Endothelial cell of umbilical vein (primary cell): ENCODE measurements around the gene HOXA10. TPM values are rescaled to one million over a fixed set of nuclear protein-coding genes. Genes with fewer than 3 reads are reported as not detected.

ENCODE experiments used
- BruUV-seq: library from RNA; stranded (reverse); fragments of 400-500 nt; replicated peaks from 2 replicates; lab custom pipeline; 2021; lab: Mats Ljungman, UMichigan
- CTCF ChIA-PET: fragments of 300-600, 350-600 bp; sonication (Branson Sonifier 250); formaldehyde crosslinking; loops from one replicate; lab custom pipeline; 2021; ENCODE audit warnings: antibody characterized with exemption, inconsistent platforms; lab: Charles Lee
- POLR2A ChIA-PET: fragments of 300-600, 350-600 bp; sonication (Branson Sonifier 250); formaldehyde crosslinking; loops from one replicate; lab custom pipeline; 2021; ENCODE audit warnings: antibody characterized with exemption, inconsistent platforms; lab: Charles Lee
- DNase-seq: peaks from one replicate; pipeline ENCODE4 v3.0.0-alpha.2; 2011; ENCODE audit warnings: low read depth, low spot score
- FAIRE-seq: peaks from 2 replicates; lab custom pipeline; 2011; peaks lifted over from hg19 to GRCh38; lab: Jason Lieb, UNC
- H2AFZ ChIP-seq: 2 replicates; pipeline ENCODE4 v1.6.0; 2012; ENCODE audit warnings: low read depth, low read length, control low read depth, inconsistent platforms
- H3K27ac ChIP-seq: 2 replicates; pipeline ENCODE4 v1.5.1; 2011; ENCODE audit warnings: low read depth, mild to moderate bottlenecking, control low read depth, low read length, moderate library complexity; ENCODE audit not compliant: insufficient read depth
- H3K27me3 ChIP-seq, 2 experiments: 2 replicates each; pipeline versions ENCODE4 v1.6.0 to v1.6.1; 2011; ENCODE audit warnings: low read length in 2 of 2, mixed read lengths in 1 of 2; ENCODE audit not compliant: control insufficient read depth in 2 of 2, insufficient read depth in 2 of 2
- H3K36me3 ChIP-seq, 2 experiments: 2 replicates in 1 of 2; 3 replicates in 1 of 2; pipeline ENCODE4 v1.5.1; 2011; ENCODE audit warnings: low read length in 2 of 2, mild to moderate bottlenecking in 1 of 2, moderate library complexity in 1 of 2; ENCODE audit not compliant: control insufficient read depth in 2 of 2, insufficient read depth in 2 of 2; ENCODE audit errors: extremely low read depth in 1 of 2
- H3K4me1 ChIP-seq: 3 replicates; pipeline ENCODE4 v1.5.1; 2011; ENCODE audit warnings: mild to moderate bottlenecking, low read length; ENCODE audit not compliant: control insufficient read depth, insufficient read depth; ENCODE audit errors: extremely low read depth
- H3K4me2 ChIP-seq: 2 replicates; pipeline ENCODE4 v1.6.1; 2011; ENCODE audit warnings: low read length, control low read depth, mixed read lengths; ENCODE audit not compliant: insufficient read depth
- H3K4me3 ChIP-seq, 3 experiments: fragments of 200-600 bp in 1 of 3; sonication (generic), shearing (Covaris generic) in 1 of 3; replicated peaks in 1 of 3; 2 replicates each; pipeline ENCODE4 v1.5.1; 2011 to 2016; ENCODE audit warnings: control low read depth in 3 of 3, low read length in 3 of 3, mild to moderate bottlenecking in 2 of 3, inconsistent platforms in 1 of 3, low read depth in 1 of 3, moderate library complexity in 1 of 3; ENCODE audit not compliant: insufficient read depth in 1 of 3
- H3K79me2 ChIP-seq: 2 replicates; pipeline ENCODE4 v1.6.0; 2012; ENCODE audit warnings: low read length, inconsistent platforms; ENCODE audit not compliant: control insufficient read depth, insufficient read depth
- H3K9ac ChIP-seq: replicated peaks from 2 replicates; pipeline ENCODE3; 2011; ENCODE audit warnings: low read length, control low read depth; ENCODE audit not compliant: insufficient read depth; ENCODE audit errors: extremely low read depth
- H3K9me1 ChIP-seq: replicated peaks from 3 replicates; pipeline ENCODE4 v1.6.0; 2011; ENCODE audit warnings: mild to moderate bottlenecking, low read length; ENCODE audit not compliant: control insufficient read depth, insufficient read depth; ENCODE audit errors: extremely low read depth
- H3K9me3 ChIP-seq: replicated peaks from 2 replicates; pipeline ENCODE4 v1.5.1; 2012; ENCODE audit warnings: low read length, inconsistent platforms; ENCODE audit not compliant: control insufficient read depth, insufficient read depth
- H4K20me1 ChIP-seq: replicated peaks from 2 replicates; pipeline ENCODE3; 2011; ENCODE audit warnings: mild to moderate bottlenecking, low read length; ENCODE audit not compliant: control insufficient read depth, insufficient read depth; ENCODE audit errors: extremely low read depth
- EZH2 ChIP-seq: IDR thresholded peaks from 2 replicates; pipeline ENCODE4 v1.6.1; 2012; ENCODE audit warnings: borderline replicate concordance, low read depth, mild to moderate bottlenecking, moderate library complexity, low read length, inconsistent platforms; ENCODE audit not compliant: severe bottlenecking
- FOS ChIP-seq: IDR thresholded peaks from 2 replicates; pipeline ENCODE4 v1.6.1; 2011; ENCODE audit warnings: mild to moderate bottlenecking, low read length, moderate library complexity, borderline replicate concordance; ENCODE audit not compliant: insufficient read depth
- GATA2 ChIP-seq: IDR thresholded peaks from 2 replicates; pipeline ENCODE4 v1.7.0; 2011; ENCODE audit warnings: low read depth, mild to moderate bottlenecking, moderate library complexity, mixed read lengths, low read length; ENCODE audit not compliant: insufficient read length, insufficient read depth
- JUN ChIP-seq: IDR thresholded peaks from 2 replicates; pipeline ENCODE4 v1.6.1; 2011; ENCODE audit warnings: borderline replicate concordance, low read depth; ENCODE audit not compliant: insufficient read length, insufficient read depth
- MYC ChIP-seq: IDR thresholded peaks from one replicate; pipeline ENCODE4 v1.6.1; 2011; ENCODE audit warnings: mild to moderate bottlenecking, low read depth, low read length
- POLR2A ChIP-seq: IDR thresholded peaks from 2 replicates; pipeline ENCODE4 v1.6.1; 2012; ENCODE audit warnings: low read depth, mild to moderate bottlenecking, control low read depth, low read length
- POLR2AphosphoS5 ChIP-seq: IDR thresholded peaks from 2 replicates; pipeline ENCODE4 v1.6.1; 2012; ENCODE audit warnings: low read depth, mild to moderate bottlenecking, control low read depth, low read length, moderate library complexity; ENCODE audit not compliant: insufficient read depth
- dilution Hi-C: fragments of 300-500 bp; cut with MboI; formaldehyde crosslinking; loops from one replicate; pipeline ENCODE4 v1.15.0; 2019; ENCODE audit warnings: low sequenced_read_pairs; ENCODE audit not compliant: extremely low pct_ligation_motif_present
- intact Hi-C: fragments of 100-400 bp; cut with micrococcal nuclease; formaldehyde crosslinking; loops from one replicate; pipeline ENCODE4 v1.10.0; 2022
- polyA plus RNA-seq, 4 experiments: library from polyadenylated mRNA; depleted of rRNA in 3 of 4; stranded (reverse) in 3 of 4; unstranded in 1 of 4; fragments of >200 nt; gene quantifications; 2 replicates each; pipeline versions ENCODE4 v1.2.1 to v1.2.3, GENCODE V29; 2011 to 2012; ENCODE audit warnings: missing spikeins in 1 of 4
- total RNA-seq: library from RNA; stranded (reverse); gene quantifications from 2 replicates; pipeline ENCODE4 v1.2.3, GENCODE V29; 2021
- TF ChIP-seq, protein P1 (sequence below): IDR thresholded peaks from 2 replicates; pipeline ENCODE4 v1.6.1; 2011; ENCODE audit not compliant: insufficient read depth, insufficient read length
- TF ChIP-seq, protein P2 (sequence below), 2 donors: IDR thresholded peaks; 1 replicate in 1 of 2; 2 replicates in 1 of 2; pipeline ENCODE4 v1.5.1; 2011; ENCODE audit warnings: low read length in 2 of 2, mild to moderate bottlenecking in 2 of 2, moderate library complexity in 2 of 2, control low read depth in 1 of 2, inconsistent platforms in 1 of 2, low read depth in 1 of 2; ENCODE audit not compliant: insufficient read depth in 1 of 2; ENCODE audit errors: extremely low read depth in 1 of 2

HOXA10 gene
- total and polyA plus RNA-seq, 2 donors (not counting 3 experiments of a cell fraction or from before 2014, with no cell fraction given), result 24.4 to 30.3 TPM

GRCh38 chr7:27183682-27184336 is 9.7 kb upstream of the HOXA10 start:
- peaks cover 82% of the 10 kb centered on the region for H3K79me2 ChIP-seq

More at GRCh38 chr7:27183682-27184336, 9.7 kb upstream of the HOXA10 start:
- H3K27ac ChIP-seq, result peak overlapping the region; percentile 90
- intact Hi-C loops (loop anchor here (1.0 kb wide), 1 partner anchor 13 kb away; no protein-coding TSS in a partner anchor), dilution Hi-C loops (no loop called here)
- H3K4me3 ChIP-seq, result peak overlapping the region; percentile 82 to 91 (median 84)
- peak overlapping the region; percentile 82 for H3K4me2 ChIP-seq
- FAIRE-seq (no peak), DNase-seq (peak; percentile 56)
- ChIA-PET POLR2A (interaction anchor here (0.6 to 1.4 kb wide), 4 partner anchors 7 to 66 kb away, joined by 3 to 8 read pairs (median 4); no protein-coding TSS in a partner anchor), CTCF (interaction anchor here (0.9 to 6.0 kb wide), 10 partner anchors 10 to 910 kb away, joined by 3 to 49 read pairs (median 5); partner anchors contain the start of gene HOXA10)
- peak overlapping the region; percentile 23 for H2AFZ ChIP-seq
- H3K9me1 ChIP-seq, result no peaks in the 10 kb centered on the region
- peaks cover 60% of the 10 kb centered on the region for H3K4me1 ChIP-seq
- peak overlapping the region; percentile 88 for H3K9ac ChIP-seq
- no peaks in the 10 kb centered on the region for H4K20me1 ChIP-seq
- no peaks in the 10 kb centered on the region for H3K9me3 ChIP-seq
- no peaks in the 10 kb centered on the region for H3K36me3 ChIP-seq
- TF ChIP-seq, protein P1, sequence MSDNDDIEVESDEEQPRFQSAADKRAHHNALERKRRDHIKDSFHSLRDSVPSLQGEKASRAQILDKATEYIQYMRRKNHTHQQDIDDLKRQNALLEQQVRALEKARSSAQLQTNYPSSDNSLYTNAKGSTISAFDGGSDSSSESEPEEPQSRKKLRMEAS, result no peak
- TF ChIP-seq POLR2AphosphoS5, result no peak
- no peak for TF ChIP-seq EZH2
- TF ChIP-seq GATA2, result no peak
- no peak for TF ChIP-seq FOS
- TF ChIP-seq, protein P2, sequence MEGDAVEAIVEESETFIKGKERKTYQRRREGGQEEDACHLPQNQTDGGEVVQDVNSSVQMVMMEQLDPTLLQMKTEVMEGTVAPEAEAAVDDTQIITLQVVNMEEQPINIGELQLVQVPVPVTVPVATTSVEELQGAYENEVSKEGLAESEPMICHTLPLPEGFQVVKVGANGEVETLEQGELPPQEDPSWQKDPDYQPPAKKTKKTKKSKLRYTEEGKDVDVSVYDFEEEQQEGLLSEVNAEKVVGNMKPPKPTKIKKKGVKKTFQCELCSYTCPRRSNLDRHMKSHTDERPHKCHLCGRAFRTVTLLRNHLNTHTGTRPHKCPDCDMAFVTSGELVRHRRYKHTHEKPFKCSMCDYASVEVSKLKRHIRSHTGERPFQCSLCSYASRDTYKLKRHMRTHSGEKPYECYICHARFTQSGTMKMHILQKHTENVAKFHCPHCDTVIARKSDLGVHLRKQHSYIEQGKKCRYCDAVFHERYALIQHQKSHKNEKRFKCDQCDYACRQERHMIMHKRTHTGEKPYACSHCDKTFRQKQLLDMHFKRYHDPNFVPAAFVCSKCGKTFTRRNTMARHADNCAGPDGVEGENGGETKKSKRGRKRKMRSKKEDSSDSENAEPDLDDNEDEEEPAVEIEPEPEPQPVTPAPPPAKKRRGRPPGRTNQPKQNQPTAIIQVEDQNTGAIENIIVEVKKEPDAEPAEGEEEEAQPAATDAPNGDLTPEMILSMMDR (IDR thresholded peaks at IDR 0.05; ENCODE audit: extremely low read depth in 1 of 2, insufficient read depth in 1 of 2, low read depth in 1 of 2, low read length in 2 of 2), result no peak
- TF ChIP-seq JUN, result no peak
- no peak for TF ChIP-seq MYC
- no peak for TF ChIP-seq POLR2A
- H3K27me3 ChIP-seq, result no peaks in the 10 kb centered on the region
- BruUV-seq, result no TSS peak
